ENCODE data around the gene UNC79.

UNC79 gene

GRCh38 chr14:93564918-93565317, 134.2 kb downstream of the UNC79 start:
- no peaks in the 10 kb centered on the region for H3K4me1 Mint-ChIP-seq
- no peak overlapping the region for H3K4me3 Mint-ChIP-seq
- no peak overlapping the region for H3K27ac Mint-ChIP-seq
- DNase-seq (ENCODE audit: low spot score in 2 of 2): no peak
- H3K9me3 Mint-ChIP-seq: no peaks in the 10 kb centered on the region
- no peak for ATAC-seq
- no peaks in the 10 kb centered on the region for H3K36me3 Mint-ChIP-seq

GRCh38 chr14:93566065-93566693, 135.4 kb downstream of the UNC79 start:
- Mint-ChIP-seq H3K36me3 (no peaks in the 10 kb centered on the region), H3K4me1 (no peaks in the 10 kb centered on the region), H3K27ac (no peak overlapping the region), H3K4me3 (no peak overlapping the region), H3K9me3 (no peaks in the 10 kb centered on the region)
- ATAC-seq (no peak), DNase-seq (ENCODE audit: low spot score in 2 of 2) (no peak)

- no peaks in the 10 kb centered on the region for H3K36me3 Mint-ChIP-seq
- no peaks in the 10 kb centered on the region for H3K9me3 Mint-ChIP-seq
- no peaks in the 10 kb centered on the region for H3K4me1 Mint-ChIP-seq
- no peak overlapping the region for H3K4me3 Mint-ChIP-seq
- DNase-seq (ENCODE audit: low spot score in 2 of 2): no peak
- no peak for ATAC-seq
- H3K27ac Mint-ChIP-seq: no peak overlapping the region
Measured at GRCh38 chr14:93571275-93571674, 140.5 kb downstream of the UNC79 start.

- ATAC-seq (no peak), DNase-seq (ENCODE audit: low spot score in 2 of 2) (no peak)
- no peaks in the 10 kb centered on the region for H3K36me3 Mint-ChIP-seq
- no peaks in the 10 kb centered on the region for H3K9me3 Mint-ChIP-seq
- no peaks in the 10 kb centered on the region for H3K4me1 Mint-ChIP-seq
- no peak overlapping the region for H3K4me3 Mint-ChIP-seq
- H3K27ac Mint-ChIP-seq: no peak overlapping the region
Measured at GRCh38 chr14:93579178-93579577, 148.4 kb downstream of the UNC79 start.

- ATAC-seq: no peak
- H3K9me3 Mint-ChIP-seq: no peaks in the 10 kb centered on the region
- DNase-seq (ENCODE audit: low spot score in 2 of 2): no peak
- H3K4me1 Mint-ChIP-seq: no peaks in the 10 kb centered on the region
- no peaks in the 10 kb centered on the region for H3K36me3 Mint-ChIP-seq
- H3K27ac Mint-ChIP-seq: no peak overlapping the region
- no peak overlapping the region for H3K4me3 Mint-ChIP-seq
Measured at GRCh38 chr14:93582516-93582915, 151.8 kb downstream of the UNC79 start.

GRCh38 chr14:93587330-93587729, 156.6 kb downstream of the UNC79 start:
- no peak overlapping the region for H3K27ac Mint-ChIP-seq
- no peaks in the 10 kb centered on the region for H3K9me3 Mint-ChIP-seq
- H3K36me3 Mint-ChIP-seq: no peaks in the 10 kb centered on the region
- ATAC-seq (no peak), DNase-seq (ENCODE audit: low spot score in 2 of 2) (no peak)
- H3K4me1 Mint-ChIP-seq: no peaks in the 10 kb centered on the region
- no peak overlapping the region for H3K4me3 Mint-ChIP-seq

GRCh38 chr14:93591506-93591905, 160.8 kb downstream of the UNC79 start:
- peaks cover 2% of the 10 kb centered on the region for H3K9me3 Mint-ChIP-seq
- ATAC-seq (no peak), DNase-seq (ENCODE audit: low spot score in 2 of 2) (no peak)
- no peaks in the 10 kb centered on the region for H3K36me3 Mint-ChIP-seq
- H3K4me1 Mint-ChIP-seq: no peaks in the 10 kb centered on the region
- no peak overlapping the region for H3K27ac Mint-ChIP-seq
- H3K4me3 Mint-ChIP-seq: no peak overlapping the region

GRCh38 chr14:93592786-93593185, 162.0 kb downstream of the UNC79 start:
- ATAC-seq: no peak
- Mint-ChIP-seq H3K4me1 (no peaks in the 10 kb centered on the region), H3K36me3 (no peaks in the 10 kb centered on the region), H3K27ac (no peak overlapping the region), H3K4me3 (no peak overlapping the region), H3K9me3 (peaks cover 2% of the 10 kb centered on the region)
- no peak for DNase-seq (ENCODE audit: low spot score in 2 of 2)

- no peak for ATAC-seq
- Mint-ChIP-seq H3K4me1 (no peaks in the 10 kb centered on the region), H3K36me3 (no peaks in the 10 kb centered on the region), H3K27ac (no peak overlapping the region), H3K9me3 (no peaks in the 10 kb centered on the region), H3K4me3 (no peak overlapping the region)
- DNase-seq (ENCODE audit: low spot score in 2 of 2): no peak
Measured at GRCh38 chr14:93606091-93606490, 175.4 kb downstream of the UNC79 start.

- Mint-ChIP-seq H3K4me1 (no peaks in the 10 kb centered on the region), H3K9me3 (no peaks in the 10 kb centered on the region), H3K4me3 (no peak overlapping the region), H3K27ac (no peak overlapping the region), H3K36me3 (no peaks in the 10 kb centered on the region)
- no peak for ATAC-seq
- no peak for DNase-seq (ENCODE audit: low spot score in 2 of 2)
Measured at GRCh38 chr14:93619176-93619793, 188.5 kb downstream of the UNC79 start.

- ATAC-seq (no peak), DNase-seq (ENCODE audit: low spot score in 2 of 2) (no peak)
- no peaks in the 10 kb centered on the region for H3K9me3 Mint-ChIP-seq
- H3K36me3 Mint-ChIP-seq: no peaks in the 10 kb centered on the region
- no peaks in the 10 kb centered on the region for H3K4me1 Mint-ChIP-seq
- H3K4me3 Mint-ChIP-seq: no peak overlapping the region
- H3K27ac Mint-ChIP-seq: no peak overlapping the region
Measured at GRCh38 chr14:93628048-93628447, 197.3 kb downstream of the UNC79 start.

- ATAC-seq (no peak), DNase-seq (ENCODE audit: low spot score in 2 of 2) (no peak)
- H3K27ac Mint-ChIP-seq: no peak overlapping the region
- H3K4me1 Mint-ChIP-seq: no peaks in the 10 kb centered on the region
- H3K36me3 Mint-ChIP-seq: no peaks in the 10 kb centered on the region
- no peaks in the 10 kb centered on the region for H3K9me3 Mint-ChIP-seq
- no peak overlapping the region for H3K4me3 Mint-ChIP-seq
Measured at GRCh38 chr14:93629643-93630042, 198.9 kb downstream of the UNC79 start.

- H3K9me3 Mint-ChIP-seq: no peaks in the 10 kb centered on the region
- no peaks in the 10 kb centered on the region for H3K36me3 Mint-ChIP-seq
- no peaks in the 10 kb centered on the region for H3K4me1 Mint-ChIP-seq
- ATAC-seq: no peak
- no peak overlapping the region for H3K4me3 Mint-ChIP-seq
- no peak for DNase-seq (ENCODE audit: low spot score in 2 of 2)
- H3K27ac Mint-ChIP-seq: no peak overlapping the region
Measured at GRCh38 chr14:93638790-93639189, 208.1 kb downstream of the UNC79 start.

GRCh38 chr14:93643127-93643526, 212.4 kb downstream of the UNC79 start:
- peaks cover 2% of the 10 kb centered on the region for H3K4me1 Mint-ChIP-seq
- no peak for DNase-seq (ENCODE audit: low spot score in 2 of 2)
- H3K27ac Mint-ChIP-seq: no peak overlapping the region
- H3K4me3 Mint-ChIP-seq: no peak overlapping the region
- ATAC-seq: no peak
- peaks cover 6% of the 10 kb centered on the region for H3K9me3 Mint-ChIP-seq
- no peaks in the 10 kb centered on the region for H3K36me3 Mint-ChIP-seq

GRCh38 chr14:93643676-93644075, 212.9 kb downstream of the UNC79 start:
- H3K4me3 Mint-ChIP-seq: no peak overlapping the region
- H3K9me3 Mint-ChIP-seq: peaks cover 6% of the 10 kb centered on the region
- peaks cover 8% of the 10 kb centered on the region for H3K4me1 Mint-ChIP-seq
- DNase-seq (ENCODE audit: low spot score in 2 of 2) (no peak), ATAC-seq (no peak)
- H3K27ac Mint-ChIP-seq: no peak overlapping the region
- H3K36me3 Mint-ChIP-seq: no peaks in the 10 kb centered on the region

- Mint-ChIP-seq H3K27ac (no peak overlapping the region), H3K4me1 (peaks cover 8% of the 10 kb centered on the region), H3K4me3 (no peak overlapping the region), H3K9me3 (peaks cover 6% of the 10 kb centered on the region), H3K36me3 (no peaks in the 10 kb centered on the region)
- DNase-seq (ENCODE audit: low spot score in 2 of 2): no peak
- no peak for ATAC-seq
Measured at GRCh38 chr14:93645200-93645599, 214.5 kb downstream of the UNC79 start.

All from stimulated activated effector memory CD8-positive, alpha-beta T cell treated with anti-CD3 and anti-CD28 coated beads, Interleukin-12 subunit alpha, Interleukin-12 subunit beta, amount 100 ng/mL, for 72 hours (primary cell).